Measurements from ENCODE around the gene EPHB2.
A peak's percentile ranks its signal among the peaks of the same experiment; 100 is the strongest.

Gene EPHB2

GRCh38 chr1:22861764-22862440 is 151.3 kb downstream of the EPHB2 start:
- TF ChIP-seq TEAD4 (IDR thresholded peaks at IDR 0.05) (0 out of 2 replicates have a peak, but pooled peaks have one; percentile 5), FOXM1 (IDR thresholded peaks at IDR 0.05; ENCODE audit: borderline replicate concordance, low read depth) (no peak), ZBTB7A (IDR thresholded peaks at IDR 0.05; ENCODE audit: low read depth) (no peak), CEBPB (IDR thresholded peaks at IDR 0.05) (peak; percentile 80), REST (IDR thresholded peaks at IDR 0.05; ENCODE audit: low read depth) (no peak), TAF1 (IDR thresholded peaks at IDR 0.05; ENCODE audit: low read depth) (no peak), EGR1 (IDR thresholded peaks at IDR 0.05) (0 out of 2 replicates have a peak, but pooled peaks have one; percentile 7), RAD21 (IDR thresholded peaks at IDR 0.05; ENCODE audit: low read depth) (peak; percentile 90), TCF12 (IDR thresholded peaks at IDR 0.05; ENCODE audit: low read depth) (no peak)
- TF ChIP-seq, protein P1, sequence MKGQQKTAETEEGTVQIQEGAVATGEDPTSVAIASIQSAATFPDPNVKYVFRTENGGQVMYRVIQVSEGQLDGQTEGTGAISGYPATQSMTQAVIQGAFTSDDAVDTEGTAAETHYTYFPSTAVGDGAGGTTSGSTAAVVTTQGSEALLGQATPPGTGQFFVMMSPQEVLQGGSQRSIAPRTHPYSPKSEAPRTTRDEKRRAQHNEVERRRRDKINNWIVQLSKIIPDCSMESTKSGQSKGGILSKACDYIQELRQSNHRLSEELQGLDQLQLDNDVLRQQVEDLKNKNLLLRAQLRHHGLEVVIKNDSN (IDR thresholded peaks at IDR 0.05): no peak
- TF ChIP-seq, protein P2, sequence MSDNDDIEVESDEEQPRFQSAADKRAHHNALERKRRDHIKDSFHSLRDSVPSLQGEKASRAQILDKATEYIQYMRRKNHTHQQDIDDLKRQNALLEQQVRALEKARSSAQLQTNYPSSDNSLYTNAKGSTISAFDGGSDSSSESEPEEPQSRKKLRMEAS (IDR thresholded peaks at IDR 0.05): no peak

- TF ChIP-seq, protein P2 (IDR thresholded peaks at IDR 0.05): no peak
- no peak for TF ChIP-seq FOXM1 (IDR thresholded peaks at IDR 0.05; ENCODE audit: borderline replicate concordance, low read depth)
- TF ChIP-seq, protein P1 (IDR thresholded peaks at IDR 0.05): no peak
- no peak for TF ChIP-seq TAF1 (IDR thresholded peaks at IDR 0.05; ENCODE audit: low read depth)
- no peak for TF ChIP-seq EP300 (IDR thresholded peaks at IDR 0.05; ENCODE audit: borderline replicate concordance)
- no peak for TF ChIP-seq REST (IDR thresholded peaks at IDR 0.05; ENCODE audit: low read depth)
- TF ChIP-seq ZBTB7A (IDR thresholded peaks at IDR 0.05; ENCODE audit: low read depth): no peak
- TF ChIP-seq NFIC (IDR thresholded peaks at IDR 0.05): no peak
- no peak for TF ChIP-seq RAD21 (IDR thresholded peaks at IDR 0.05; ENCODE audit: low read depth)
- no peak for TF ChIP-seq TEAD4 (IDR thresholded peaks at IDR 0.05)
- TF ChIP-seq CEBPB (IDR thresholded peaks at IDR 0.05): no peak
- TF ChIP-seq EGR1 (IDR thresholded peaks at IDR 0.05): no peak
- no peak for TF ChIP-seq YY1 (IDR thresholded peaks at IDR 0.05; ENCODE audit: low read depth)
- TF ChIP-seq CREB1 (IDR thresholded peaks at IDR 0.05; ENCODE audit: low read depth): no peak
- TF ChIP-seq TCF12 (IDR thresholded peaks at IDR 0.05; ENCODE audit: low read depth): no peak
Measured at GRCh38 chr1:22862752-22863151, 152.1 kb downstream of the EPHB2 start.

DNA sequence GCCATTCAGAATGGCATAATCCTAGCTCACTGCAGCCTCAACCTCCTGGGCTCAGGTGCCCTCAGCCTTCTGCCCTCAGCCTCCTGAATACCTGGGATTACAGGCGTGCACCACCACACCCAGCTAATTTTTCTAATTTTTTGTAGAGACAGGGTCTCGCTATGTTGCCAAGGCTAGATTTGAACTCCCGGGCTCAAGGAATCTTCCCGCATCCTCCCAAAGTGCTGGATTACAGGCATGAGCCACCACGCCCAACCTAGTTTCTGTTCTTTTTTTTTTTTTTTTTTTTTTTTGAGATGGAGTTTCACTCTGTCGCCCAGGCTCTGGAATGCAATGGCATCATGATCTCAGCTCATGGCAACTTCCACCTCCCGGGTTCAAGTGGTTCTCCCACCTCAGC is 153.1 kb downstream of the EPHB2 start:
- TF ChIP-seq NFIC (IDR thresholded peaks at IDR 0.05) (no peak), REST (IDR thresholded peaks at IDR 0.05; ENCODE audit: low read depth) (no peak)

- TF ChIP-seq ZBTB7A (IDR thresholded peaks at IDR 0.05; ENCODE audit: low read depth): no peak
- no peak for TF ChIP-seq EGR1 (IDR thresholded peaks at IDR 0.05)
- no peak for TF ChIP-seq CEBPB (IDR thresholded peaks at IDR 0.05)
- no peak for TF ChIP-seq TCF12 (IDR thresholded peaks at IDR 0.05; ENCODE audit: low read depth)
- TF ChIP-seq, protein P2 (IDR thresholded peaks at IDR 0.05): no peak
- TF ChIP-seq YY1 (IDR thresholded peaks at IDR 0.05; ENCODE audit: low read depth): no peak
- TF ChIP-seq, protein P1 (IDR thresholded peaks at IDR 0.05): no peak
- no peak for TF ChIP-seq CREB1 (IDR thresholded peaks at IDR 0.05; ENCODE audit: low read depth)
- no peak for TF ChIP-seq TAF1 (IDR thresholded peaks at IDR 0.05; ENCODE audit: low read depth)
Measured at GRCh38 chr1:22864886-22865285, 154.2 kb downstream of the EPHB2 start.

Measured in Ishikawa (cell line).